ENCODE data around the gene TRPC3.

The TRPC3 gene

DNA sequence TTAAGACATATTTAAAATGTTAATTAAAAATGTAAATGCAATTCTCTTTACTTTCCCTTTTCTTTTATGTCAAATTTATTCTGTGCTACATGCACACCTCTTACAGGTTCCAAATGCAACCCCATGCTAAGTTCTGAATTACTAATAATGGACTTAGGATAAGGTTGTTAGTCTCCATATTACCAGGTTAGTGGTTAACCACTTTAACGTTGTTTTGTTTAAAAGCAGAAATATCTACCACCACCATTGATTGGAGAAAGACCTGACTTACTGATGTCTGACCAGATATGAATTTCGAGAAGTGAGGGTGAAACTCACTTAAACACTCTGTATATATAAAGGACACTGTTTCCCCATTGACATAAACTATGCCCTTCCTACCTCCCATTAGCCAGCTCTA is 6.9 kb upstream of the TRPC3 start:
- Histone ChIP-seq H3K79me1 (replicated peaks; ENCODE audit: low read length, poor library complexity, severe bottlenecking) (no peaks in the 10 kb centered on the region), H3K4me2 (ENCODE audit: low read length, poor library complexity, severe bottlenecking) (no peak overlapping the region), H2AFZ (ENCODE audit: low read depth, low read length) (no peak overlapping the region), H2BK120ac (ENCODE audit: low read depth, low read length) (no peak overlapping the region), H3K9me3 (ENCODE audit: control insufficient read depth, low read length) (no peaks in the 10 kb centered on the region), H3K4ac (ENCODE audit: low read depth in 1 of 2, low read length in 2 of 2) (no peak overlapping the region), H3K9ac (ENCODE audit: low read length) (no peak overlapping the region), H3K36me3 (ENCODE audit: control insufficient read depth in 1 of 2, insufficient read depth in 2 of 2, low read depth in 1 of 2, low read length in 2 of 2) (no peaks in the 10 kb centered on the region), H3K27me3 (ENCODE audit: control insufficient read depth in 1 of 2, insufficient read depth in 1 of 2, low read length in 2 of 2) (peaks cover 0 to 7% of the 10 kb centered on the region in 2 experiments), H2BK12ac (ENCODE audit: low read length in 2 of 2) (no peak overlapping the region), H4K8ac (ENCODE audit: low read length) (no peak overlapping the region), H4K91ac (ENCODE audit: low read length) (no peak overlapping the region), H2BK5ac (ENCODE audit: low read depth, low read length, poor library complexity, severe bottlenecking) (no peak overlapping the region), H3K4me3 (ENCODE audit: insufficient read depth in 1 of 2, low read depth in 1 of 2, low read length in 2 of 2) (no peak overlapping the region), H3K4me1 (ENCODE audit: control insufficient read depth, insufficient read depth, low read depth, low read length) (no peaks in the 10 kb centered on the region), H2AK5ac (ENCODE audit: low read length, severe bottlenecking) (no peak overlapping the region), H3K23ac (ENCODE audit: low read length in 2 of 2) (no peak overlapping the region), H2BK15ac (ENCODE audit: low read depth, poor library complexity, severe bottlenecking) (no peak overlapping the region), H3K27ac (ENCODE audit: low read length, poor library complexity, severe bottlenecking) (no peak overlapping the region), H3K14ac (ENCODE audit: low read length in 2 of 2) (no peak overlapping the region), H3K18ac (ENCODE audit: low read depth in 1 of 2, low read length in 2 of 2) (no peak overlapping the region)
- WGBS: 100% methylated on average over 1 of the region's 2 CpGs
- no peak for DNase-seq

DNA sequence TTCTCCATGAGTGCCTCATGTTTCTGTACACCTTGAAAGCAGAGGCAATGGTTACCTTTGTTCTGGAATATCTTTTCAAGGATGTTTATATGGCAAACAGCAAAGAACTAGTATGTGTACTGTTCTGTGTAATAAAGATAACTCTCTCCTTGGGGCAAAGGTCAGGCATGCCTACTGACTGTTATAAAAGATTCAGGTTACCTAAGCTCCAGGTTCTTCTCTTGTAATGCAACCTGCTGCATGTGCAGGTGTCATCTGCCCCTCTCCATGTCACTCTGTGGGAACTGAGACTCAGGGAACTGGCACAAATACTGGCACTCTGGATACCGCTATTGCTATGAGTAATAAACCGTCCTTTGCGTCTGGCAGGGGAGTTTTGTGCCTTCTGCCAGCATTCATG is 5.4 kb upstream of the TRPC3 start:
- Histone ChIP-seq H2AK5ac (ENCODE audit: low read length, severe bottlenecking) (no peak overlapping the region), H4K8ac (ENCODE audit: low read length) (no peak overlapping the region), H2BK15ac (ENCODE audit: low read depth, poor library complexity, severe bottlenecking) (no peak overlapping the region), H2BK120ac (ENCODE audit: low read depth, low read length) (no peak overlapping the region), H3K14ac (ENCODE audit: low read length in 2 of 2) (no peak overlapping the region), H2AFZ (ENCODE audit: low read depth, low read length) (no peak overlapping the region), H3K79me1 (replicated peaks; ENCODE audit: low read length, poor library complexity, severe bottlenecking) (no peaks in the 10 kb centered on the region), H3K9me3 (ENCODE audit: control insufficient read depth, low read length) (no peaks in the 10 kb centered on the region), H3K4me3 (ENCODE audit: insufficient read depth in 1 of 2, low read depth in 1 of 2, low read length in 2 of 2) (no peak overlapping the region), H3K18ac (ENCODE audit: low read depth in 1 of 2, low read length in 2 of 2) (no peak overlapping the region), H3K4me1 (ENCODE audit: control insufficient read depth, insufficient read depth, low read depth, low read length) (no peaks in the 10 kb centered on the region), H2BK12ac (ENCODE audit: low read length in 2 of 2) (no peak overlapping the region), H3K23ac (ENCODE audit: low read length in 2 of 2) (no peak overlapping the region), H4K91ac (ENCODE audit: low read length) (no peak overlapping the region), H2BK5ac (ENCODE audit: low read depth, low read length, poor library complexity, severe bottlenecking) (no peak overlapping the region), H3K27me3 (ENCODE audit: control insufficient read depth in 1 of 2, insufficient read depth in 1 of 2, low read length in 2 of 2) (peaks cover 7 to 22% of the 10 kb centered on the region in 2 experiments), H3K36me3 (ENCODE audit: control insufficient read depth in 1 of 2, insufficient read depth in 2 of 2, low read depth in 1 of 2, low read length in 2 of 2) (no peaks in the 10 kb centered on the region), H3K4me2 (ENCODE audit: low read length, poor library complexity, severe bottlenecking) (no peak overlapping the region), H3K27ac (ENCODE audit: low read length, poor library complexity, severe bottlenecking) (no peak overlapping the region), H3K4ac (ENCODE audit: low read depth in 1 of 2, low read length in 2 of 2) (no peak overlapping the region), H3K9ac (ENCODE audit: low read length) (no peak overlapping the region)
- DNase-seq: no peak
- WGBS: 96% methylated on average over 3 of the region's 3 CpGs

DNA sequence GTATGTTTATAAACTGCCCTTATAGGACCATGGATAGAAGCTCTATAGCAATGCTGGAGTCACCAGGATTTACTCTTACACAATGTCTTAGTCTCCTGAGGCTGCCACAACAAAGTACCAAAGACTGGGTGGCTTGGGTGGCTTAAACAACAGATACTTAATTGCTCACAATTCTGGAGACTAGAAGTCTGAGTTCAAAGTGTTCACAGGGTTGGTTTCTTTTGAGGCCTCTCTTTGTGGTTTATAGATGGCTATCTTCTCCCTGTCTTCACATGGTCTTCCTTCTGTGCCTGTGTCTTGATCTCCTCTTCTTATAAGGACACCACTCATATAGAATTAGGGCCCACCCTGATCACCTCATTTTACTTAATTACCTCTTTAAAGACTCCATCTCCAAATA is 2.0 kb upstream of the TRPC3 start:
- Histone ChIP-seq H3K36me3 (ENCODE audit: control insufficient read depth in 1 of 2, insufficient read depth in 2 of 2, low read depth in 1 of 2, low read length in 2 of 2) (no peaks in the 10 kb centered on the region), H2BK120ac (ENCODE audit: low read depth, low read length) (no peak overlapping the region), H2AK5ac (ENCODE audit: low read length, severe bottlenecking) (no peak overlapping the region), H2AFZ (ENCODE audit: low read depth, low read length) (no peak overlapping the region), H3K4me2 (ENCODE audit: low read length, poor library complexity, severe bottlenecking) (no peak overlapping the region), H3K18ac (ENCODE audit: low read depth in 1 of 2, low read length in 2 of 2) (no peak overlapping the region), H3K4ac (ENCODE audit: low read depth in 1 of 2, low read length in 2 of 2) (no peak overlapping the region), H4K8ac (ENCODE audit: low read length) (no peak overlapping the region), H2BK5ac (ENCODE audit: low read depth, low read length, poor library complexity, severe bottlenecking) (no peak overlapping the region), H3K4me1 (ENCODE audit: control insufficient read depth, insufficient read depth, low read depth, low read length) (peaks cover 12% of the 10 kb centered on the region), H3K14ac (ENCODE audit: low read length in 2 of 2) (no peak overlapping the region), H3K4me3 (ENCODE audit: insufficient read depth in 1 of 2, low read depth in 1 of 2, low read length in 2 of 2) (no peak overlapping the region), H3K23ac (ENCODE audit: low read length in 2 of 2) (no peak overlapping the region), H2BK12ac (ENCODE audit: low read length in 2 of 2) (no peak overlapping the region), H3K9ac (ENCODE audit: low read length) (no peak overlapping the region), H2BK15ac (ENCODE audit: low read depth, poor library complexity, severe bottlenecking) (no peak overlapping the region), H3K9me3 (ENCODE audit: control insufficient read depth, low read length) (no peaks in the 10 kb centered on the region), H3K79me1 (replicated peaks; ENCODE audit: low read length, poor library complexity, severe bottlenecking) (no peaks in the 10 kb centered on the region), H3K27me3 (ENCODE audit: control insufficient read depth in 1 of 2, insufficient read depth in 1 of 2, low read length in 2 of 2) (peaks cover 10 to 25% of the 10 kb centered on the region in 2 experiments), H4K91ac (ENCODE audit: low read length) (no peak overlapping the region), H3K27ac (ENCODE audit: low read length, poor library complexity, severe bottlenecking) (no peak overlapping the region)
- DNase-seq: no peak

DNA sequence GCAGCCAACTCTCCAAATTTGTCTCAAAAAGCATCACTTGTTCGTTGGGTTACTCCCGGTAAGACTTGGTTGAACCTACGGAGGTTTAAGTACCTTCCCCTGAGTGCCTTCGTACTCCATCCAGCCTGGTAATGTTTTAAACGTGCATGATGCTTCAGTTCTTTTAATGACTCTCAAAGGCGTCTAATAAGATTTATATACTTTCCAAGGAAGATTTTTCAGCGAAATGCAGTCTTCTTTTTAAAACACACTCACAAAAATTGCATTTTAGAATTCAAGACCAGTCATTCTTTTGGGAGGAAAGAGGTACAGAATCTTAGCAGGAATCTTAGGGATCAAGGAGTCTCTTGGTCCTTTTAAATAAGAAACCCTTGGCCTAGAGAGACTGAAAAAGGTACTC is 430 bp upstream of the TRPC3 start:
- Histone ChIP-seq H3K4me2 (ENCODE audit: low read length, poor library complexity, severe bottlenecking) (peak overlapping the region; percentile 98), H3K27me3 (ENCODE audit: control insufficient read depth in 1 of 2, insufficient read depth in 1 of 2, low read length in 2 of 2) (peaks cover 10 to 25% of the 10 kb centered on the region in 2 experiments), H3K4ac (ENCODE audit: low read depth in 1 of 2, low read length in 2 of 2) (no peak overlapping the region), H3K23ac (ENCODE audit: low read length in 2 of 2) (no peak overlapping the region), H4K8ac (ENCODE audit: low read length) (no peak overlapping the region), H3K9ac (ENCODE audit: low read length) (no peak overlapping the region), H3K9me3 (ENCODE audit: control insufficient read depth, low read length) (no peaks in the 10 kb centered on the region), H3K18ac (ENCODE audit: low read depth in 1 of 2, low read length in 2 of 2) (no peak overlapping the region), H3K4me3 (ENCODE audit: insufficient read depth in 1 of 2, low read depth in 1 of 2, low read length in 2 of 2) (peak overlapping the region in 1 of 2 experiments; percentile 86), H2BK15ac (ENCODE audit: low read depth, poor library complexity, severe bottlenecking) (no peak overlapping the region), H2AK5ac (ENCODE audit: low read length, severe bottlenecking) (no peak overlapping the region), H3K27ac (ENCODE audit: low read length, poor library complexity, severe bottlenecking) (no peak overlapping the region), H2BK5ac (ENCODE audit: low read depth, low read length, poor library complexity, severe bottlenecking) (no peak overlapping the region), H2BK12ac (ENCODE audit: low read length in 2 of 2) (no peak overlapping the region), H3K14ac (ENCODE audit: low read length in 2 of 2) (no peak overlapping the region), H3K79me1 (replicated peaks; ENCODE audit: low read length, poor library complexity, severe bottlenecking) (no peaks in the 10 kb centered on the region), H4K91ac (ENCODE audit: low read length) (no peak overlapping the region), H2AFZ (ENCODE audit: low read depth, low read length) (no peak overlapping the region), H2BK120ac (ENCODE audit: low read depth, low read length) (no peak overlapping the region), H3K4me1 (ENCODE audit: control insufficient read depth, insufficient read depth, low read depth, low read length) (peaks cover 12% of the 10 kb centered on the region), H3K36me3 (ENCODE audit: control insufficient read depth in 1 of 2, insufficient read depth in 2 of 2, low read depth in 1 of 2, low read length in 2 of 2) (no peaks in the 10 kb centered on the region)
- WGBS: 29% methylated on average over 4 of the region's 7 CpGs
- DNase-seq: no peak

All from mesenchymal stem cell (in vitro differentiated cells and primary cell).